ENCODE data around the gene RAI1.

Gene RAI1

GRCh38 chr17:17699491-17699890 lies 18.2 kb downstream of the RAI1 start:
- Histone ChIP-seq H3K4me1 (ENCODE audit: control insufficient read depth, insufficient read depth, low read length, poor library complexity, severe bottlenecking) (peaks cover 10% of the 10 kb centered on the region), H3K36me3 (ENCODE audit: control insufficient read depth, insufficient read depth, low read length) (no peaks in the 10 kb centered on the region), H3K27me3 (replicated peaks; ENCODE audit: control insufficient read depth, insufficient read depth, low read length, poor library complexity, severe bottlenecking) (no peaks in the 10 kb centered on the region), H3K27ac (ENCODE audit: insufficient read depth, low read length, poor library complexity, severe bottlenecking) (no peak overlapping the region), H3K4me3 (ENCODE audit: insufficient read depth, low read depth, low read length, poor library complexity, severe bottlenecking) (no peak overlapping the region), H3K9me3 (ENCODE audit: control insufficient read depth, low read length) (no peaks in the 10 kb centered on the region)
- no peak for DNase-seq

DNA sequence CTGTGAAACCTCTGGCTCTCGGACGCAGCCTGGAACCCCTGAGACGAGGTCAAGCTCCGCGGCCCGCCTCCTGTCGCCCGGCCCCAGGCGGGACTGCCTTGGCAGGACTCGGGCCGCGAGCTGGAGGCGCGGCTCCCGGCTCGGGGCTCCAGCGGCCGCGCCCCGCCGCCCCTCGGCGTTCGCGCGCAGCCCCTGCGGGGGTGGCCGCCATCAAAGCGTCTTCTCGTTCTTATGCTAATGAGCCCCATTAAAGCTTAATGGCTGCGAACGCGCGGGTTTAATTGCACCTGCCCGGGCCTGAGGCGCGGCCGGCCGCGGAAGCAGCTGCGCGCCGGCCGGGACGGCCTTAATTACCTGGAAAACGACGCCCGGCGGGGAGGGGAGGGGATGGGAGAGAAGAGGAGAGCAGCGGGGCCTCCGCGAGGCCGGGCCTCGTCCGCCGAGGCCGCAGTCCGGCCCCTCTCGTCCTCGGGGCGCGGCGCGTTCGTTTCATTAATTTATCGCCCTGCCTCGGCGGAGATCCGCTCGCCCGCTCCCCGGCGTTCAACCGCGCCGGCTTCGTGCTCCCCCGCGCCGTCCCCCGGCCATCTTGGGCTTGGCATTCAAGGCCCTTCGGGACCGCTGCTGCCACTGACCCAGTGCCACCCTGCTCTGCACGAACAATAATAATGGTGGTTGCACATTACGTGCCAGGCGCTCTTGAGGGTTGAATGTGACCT lies 19.2 kb downstream of the RAI1 start:
- Histone ChIP-seq H3K27ac (ENCODE audit: insufficient read depth, low read length, poor library complexity, severe bottlenecking) (no peak overlapping the region), H3K4me3 (ENCODE audit: insufficient read depth, low read depth, low read length, poor library complexity, severe bottlenecking) (no peak overlapping the region), H3K36me3 (ENCODE audit: control insufficient read depth, insufficient read depth, low read length) (no peaks in the 10 kb centered on the region), H3K4me1 (ENCODE audit: control insufficient read depth, insufficient read depth, low read length, poor library complexity, severe bottlenecking) (peaks cover 4% of the 10 kb centered on the region), H3K9me3 (ENCODE audit: control insufficient read depth, low read length) (no peaks in the 10 kb centered on the region), H3K27me3 (replicated peaks; ENCODE audit: control insufficient read depth, insufficient read depth, low read length, poor library complexity, severe bottlenecking) (no peaks in the 10 kb centered on the region)
- no peak for DNase-seq

GRCh38 chr17:17701112-17701511 lies 19.9 kb downstream of the RAI1 start:
- Histone ChIP-seq H3K9me3 (ENCODE audit: control insufficient read depth, low read length) (no peaks in the 10 kb centered on the region), H3K27ac (ENCODE audit: insufficient read depth, low read length, poor library complexity, severe bottlenecking) (no peak overlapping the region), H3K4me3 (ENCODE audit: insufficient read depth, low read depth, low read length, poor library complexity, severe bottlenecking) (no peak overlapping the region), H3K4me1 (ENCODE audit: control insufficient read depth, insufficient read depth, low read length, poor library complexity, severe bottlenecking) (no peaks in the 10 kb centered on the region), H3K27me3 (replicated peaks; ENCODE audit: control insufficient read depth, insufficient read depth, low read length, poor library complexity, severe bottlenecking) (no peaks in the 10 kb centered on the region), H3K36me3 (ENCODE audit: control insufficient read depth, insufficient read depth, low read length) (no peaks in the 10 kb centered on the region)
- DNase-seq = no peak

GRCh38 chr17:17701658-17702057 lies 20.4 kb downstream of the RAI1 start:
- Histone ChIP-seq H3K9me3 (ENCODE audit: control insufficient read depth, low read length) (no peaks in the 10 kb centered on the region), H3K4me3 (ENCODE audit: insufficient read depth, low read depth, low read length, poor library complexity, severe bottlenecking) (no peak overlapping the region), H3K27me3 (replicated peaks; ENCODE audit: control insufficient read depth, insufficient read depth, low read length, poor library complexity, severe bottlenecking) (no peaks in the 10 kb centered on the region), H3K36me3 (ENCODE audit: control insufficient read depth, insufficient read depth, low read length) (no peaks in the 10 kb centered on the region), H3K4me1 (ENCODE audit: control insufficient read depth, insufficient read depth, low read length, poor library complexity, severe bottlenecking) (no peaks in the 10 kb centered on the region), H3K27ac (ENCODE audit: insufficient read depth, low read length, poor library complexity, severe bottlenecking) (no peak overlapping the region)
- no peak for DNase-seq

- H3K27ac ChIP-seq (ENCODE audit: insufficient read depth, low read length, poor library complexity, severe bottlenecking) = no peak overlapping the region
- no peaks in the 10 kb centered on the region for H3K27me3 ChIP-seq (replicated peaks; ENCODE audit: control insufficient read depth, insufficient read depth, low read length, poor library complexity, severe bottlenecking)
- no peaks in the 10 kb centered on the region for H3K4me1 ChIP-seq (ENCODE audit: control insufficient read depth, insufficient read depth, low read length, poor library complexity, severe bottlenecking)
- no peaks in the 10 kb centered on the region for H3K36me3 ChIP-seq (ENCODE audit: control insufficient read depth, insufficient read depth, low read length)
- DNase-seq = no peak
- no peak overlapping the region for H3K4me3 ChIP-seq (ENCODE audit: insufficient read depth, low read depth, low read length, poor library complexity, severe bottlenecking)
- H3K9me3 ChIP-seq (ENCODE audit: control insufficient read depth, low read length) = no peaks in the 10 kb centered on the region
Measured at GRCh38 chr17:17702449-17703139, 21.3 kb downstream of the RAI1 start.

- Histone ChIP-seq H3K4me3 (ENCODE audit: insufficient read depth, low read depth, low read length, poor library complexity, severe bottlenecking) (no peak overlapping the region), H3K27ac (ENCODE audit: insufficient read depth, low read length, poor library complexity, severe bottlenecking) (no peak overlapping the region), H3K27me3 (replicated peaks; ENCODE audit: control insufficient read depth, insufficient read depth, low read length, poor library complexity, severe bottlenecking) (no peaks in the 10 kb centered on the region), H3K36me3 (ENCODE audit: control insufficient read depth, insufficient read depth, low read length) (no peaks in the 10 kb centered on the region), H3K4me1 (ENCODE audit: control insufficient read depth, insufficient read depth, low read length, poor library complexity, severe bottlenecking) (no peaks in the 10 kb centered on the region), H3K9me3 (ENCODE audit: control insufficient read depth, low read length) (no peaks in the 10 kb centered on the region)
- DNase-seq = no peak
Measured at GRCh38 chr17:17703140-17703919, 22.1 kb downstream of the RAI1 start.

DNA sequence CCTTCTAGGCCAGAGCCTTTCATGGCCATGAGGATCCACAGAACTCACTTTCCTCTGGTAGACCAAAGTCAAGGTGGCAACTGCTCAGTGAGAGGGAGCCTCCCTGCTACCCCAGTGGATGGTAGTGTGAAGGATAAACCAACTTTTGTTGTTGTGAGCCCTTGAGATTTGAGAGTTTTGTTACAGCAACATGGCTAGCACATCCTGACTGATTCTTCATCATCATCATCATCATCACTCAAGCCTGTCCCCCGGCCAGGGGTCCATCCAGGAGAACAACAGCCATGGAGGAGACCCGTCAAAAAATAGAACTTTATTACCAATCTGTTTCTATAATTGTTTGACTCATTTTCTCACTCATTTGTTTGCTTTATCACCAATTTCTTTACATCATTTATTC lies 23.7 kb downstream of the RAI1 start:
- no peak for DNase-seq
- Histone ChIP-seq H3K27ac (ENCODE audit: insufficient read depth, low read length, poor library complexity, severe bottlenecking) (no peak overlapping the region), H3K9me3 (ENCODE audit: control insufficient read depth, low read length) (no peaks in the 10 kb centered on the region), H3K27me3 (replicated peaks; ENCODE audit: control insufficient read depth, insufficient read depth, low read length, poor library complexity, severe bottlenecking) (no peaks in the 10 kb centered on the region), H3K36me3 (ENCODE audit: control insufficient read depth, insufficient read depth, low read length) (no peaks in the 10 kb centered on the region), H3K4me1 (ENCODE audit: control insufficient read depth, insufficient read depth, low read length, poor library complexity, severe bottlenecking) (no peaks in the 10 kb centered on the region), H3K4me3 (ENCODE audit: insufficient read depth, low read depth, low read length, poor library complexity, severe bottlenecking) (no peak overlapping the region)

GRCh38 chr17:17706140-17707060 lies 25.1 kb downstream of the RAI1 start:
- Histone ChIP-seq H3K36me3 (ENCODE audit: control insufficient read depth, insufficient read depth, low read length) (no peaks in the 10 kb centered on the region), H3K4me1 (ENCODE audit: control insufficient read depth, insufficient read depth, low read length, poor library complexity, severe bottlenecking) (no peaks in the 10 kb centered on the region), H3K4me3 (ENCODE audit: insufficient read depth, low read depth, low read length, poor library complexity, severe bottlenecking) (no peak overlapping the region), H3K9me3 (ENCODE audit: control insufficient read depth, low read length) (no peaks in the 10 kb centered on the region), H3K27me3 (replicated peaks; ENCODE audit: control insufficient read depth, insufficient read depth, low read length, poor library complexity, severe bottlenecking) (no peaks in the 10 kb centered on the region), H3K27ac (ENCODE audit: insufficient read depth, low read length, poor library complexity, severe bottlenecking) (no peak overlapping the region)
- no peak for DNase-seq

DNA sequence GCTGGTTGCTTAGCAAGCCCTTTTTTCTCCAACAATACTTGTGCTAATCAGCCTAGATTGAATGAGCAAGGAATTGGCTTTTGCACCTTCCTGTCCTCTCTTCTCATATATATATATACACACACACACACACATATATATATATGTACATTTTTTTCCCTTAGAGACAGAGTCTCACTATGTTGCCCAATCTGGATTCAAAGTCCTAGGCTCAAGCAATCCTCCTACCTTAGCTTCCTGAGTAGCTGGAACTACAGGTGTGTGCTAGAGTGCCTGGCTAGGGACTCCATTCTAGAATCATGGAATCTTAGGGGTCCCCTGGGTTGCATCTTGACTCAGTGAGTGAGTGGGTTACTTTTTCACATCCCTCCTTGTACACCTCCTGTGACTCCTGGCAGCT lies 27.0 kb downstream of the RAI1 start:
- DNase-seq = no peak
- Histone ChIP-seq H3K27ac (ENCODE audit: insufficient read depth, low read length, poor library complexity, severe bottlenecking) (no peak overlapping the region), H3K4me3 (ENCODE audit: insufficient read depth, low read depth, low read length, poor library complexity, severe bottlenecking) (no peak overlapping the region), H3K27me3 (replicated peaks; ENCODE audit: control insufficient read depth, insufficient read depth, low read length, poor library complexity, severe bottlenecking) (no peaks in the 10 kb centered on the region), H3K36me3 (ENCODE audit: control insufficient read depth, insufficient read depth, low read length) (no peaks in the 10 kb centered on the region), H3K4me1 (ENCODE audit: control insufficient read depth, insufficient read depth, low read length, poor library complexity, severe bottlenecking) (no peaks in the 10 kb centered on the region), H3K9me3 (ENCODE audit: control insufficient read depth, low read length) (no peaks in the 10 kb centered on the region)
